GM18951 (cell line): ENCODE results near the gene RTN4RL2.

Experiments
- POLR2A ChIP-seq: IDR thresholded peaks from 4 replicates; pipeline ENCODE4 v1.6.1; 2011; ENCODE audit warnings: mild to moderate bottlenecking; ENCODE audit not compliant: insufficient read length, insufficient read depth; ENCODE audit errors: extremely low read depth
- in situ Hi-C: fragments of 300-500 bp; cut with MboI; formaldehyde crosslinking; loops from one replicate; pipeline ENCODE4 v1.12.0; 2022; ENCODE audit warnings: low sequenced_read_pairs, mixed read lengths, inconsistent platforms; ENCODE audit not compliant: unreplicated experiment

RTN4RL2 gene

DNA sequence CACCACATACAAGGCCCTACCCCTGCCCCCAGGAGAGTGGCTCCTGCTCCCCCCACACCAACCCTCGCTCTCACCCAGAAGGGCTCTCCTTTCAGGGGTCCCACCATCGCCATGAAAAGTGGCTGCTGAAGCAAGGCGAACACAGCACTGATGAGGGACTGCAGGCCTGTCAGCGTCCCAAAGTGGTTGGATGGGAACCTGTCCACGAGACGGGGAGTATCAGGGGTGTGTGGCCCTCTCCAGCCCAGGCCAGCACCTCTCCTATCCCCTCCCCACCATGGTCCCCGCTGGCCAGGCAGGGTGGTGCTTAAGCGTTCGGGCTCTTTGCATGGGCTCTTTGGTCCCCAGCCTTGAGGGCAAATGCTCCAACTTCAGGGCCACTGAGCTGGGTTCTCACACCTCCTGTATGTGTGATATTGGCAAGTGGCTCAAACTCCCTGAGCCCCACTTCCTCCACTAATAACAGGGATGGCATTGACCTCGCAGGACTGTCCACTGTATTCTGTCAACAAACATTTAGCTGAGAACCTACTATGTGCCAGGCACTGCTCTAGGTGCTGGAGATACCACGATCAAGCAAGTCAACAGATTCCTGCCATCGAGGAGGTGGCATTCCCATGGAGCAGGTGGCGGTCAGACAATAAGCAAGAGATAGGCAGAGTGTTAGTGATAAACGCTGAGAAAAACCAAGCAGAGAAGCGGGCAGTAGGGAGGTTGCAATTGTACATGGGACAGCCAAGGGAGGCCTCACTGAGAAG, 26.9 kb downstream of the RTN4RL2 start:
- no peak for TF ChIP-seq POLR2A
- in situ Hi-C loops: no loop called here

DNA sequence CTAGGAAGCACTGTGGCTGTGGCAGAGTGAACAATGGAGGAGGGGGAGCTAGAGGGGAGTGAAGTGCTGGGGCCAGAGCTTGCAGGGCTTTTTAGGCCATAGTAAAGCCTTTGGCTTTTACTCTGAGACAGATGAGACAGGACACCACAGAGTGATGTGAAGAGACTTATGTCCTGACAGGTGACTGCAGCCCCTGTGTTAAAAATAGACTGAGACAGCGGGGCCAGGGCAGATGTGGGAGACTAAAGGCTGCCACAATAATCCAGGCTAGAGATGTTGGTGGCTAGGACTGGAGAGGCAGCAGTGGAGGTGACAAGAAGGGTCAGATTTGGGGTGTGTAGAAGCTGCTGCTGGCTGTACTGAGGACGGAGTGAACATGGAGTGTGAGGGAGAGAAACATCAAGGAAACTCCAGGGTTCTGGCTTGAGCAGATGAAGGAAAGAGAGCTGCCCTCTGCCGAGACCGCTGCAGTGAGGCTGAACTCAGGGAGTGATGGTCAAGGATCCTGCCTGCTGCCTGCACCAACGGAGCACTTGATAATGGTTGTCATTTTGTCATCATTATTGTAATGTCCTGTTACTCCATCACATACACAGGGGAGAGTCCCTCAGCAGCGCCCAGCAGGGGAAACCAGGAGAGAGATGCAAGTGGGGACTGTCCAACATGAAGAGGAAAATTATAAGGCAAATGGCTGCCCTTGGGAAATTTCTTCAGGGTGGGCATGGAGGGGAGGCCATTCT, 27.8 kb downstream of the RTN4RL2 start:
- TF ChIP-seq POLR2A: no peak
- in situ Hi-C loops: no loop called here

- in situ Hi-C loops: loop anchor here (5.0 kb wide), 1 partner anchor 37 kb away; no protein-coding TSS in a partner anchor
- no peak for TF ChIP-seq POLR2A
Measured at GRCh38 chr11:57490456-57491248, 30.3 kb downstream of the RTN4RL2 start.

DNA sequence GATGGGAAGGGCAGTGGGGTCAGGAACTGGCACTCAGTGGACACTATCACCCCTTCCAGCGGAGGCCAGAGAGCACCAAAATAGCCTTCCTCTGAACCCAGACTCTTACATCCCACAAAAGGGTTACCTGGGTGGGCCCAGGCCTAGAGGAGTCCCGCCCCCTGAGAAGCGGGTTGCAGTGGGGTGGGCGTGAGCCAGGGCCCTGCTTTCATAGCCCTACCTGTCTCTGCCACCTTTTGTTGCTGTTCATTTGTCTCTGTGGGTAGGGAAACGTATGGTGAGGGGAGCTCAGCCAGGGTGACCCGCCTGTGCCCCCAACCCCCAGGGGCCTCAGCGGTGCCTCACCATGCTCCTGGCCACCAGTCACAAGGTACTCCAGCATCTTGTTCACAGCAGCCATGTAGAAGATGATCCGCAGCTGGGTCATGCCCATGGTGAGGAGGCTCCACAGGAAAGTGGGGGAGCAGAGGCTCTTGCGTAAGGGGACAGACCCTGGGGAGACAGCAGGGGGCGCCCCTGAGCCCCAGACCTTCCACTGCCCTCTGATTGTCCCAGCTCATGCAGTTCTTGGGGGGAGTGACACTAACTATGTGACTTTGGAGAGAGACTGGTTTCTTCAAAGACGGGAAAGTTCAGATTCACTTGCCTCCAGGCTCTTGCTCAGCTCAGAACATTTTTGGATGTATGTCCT, 31.2 kb downstream of the RTN4RL2 start:
- TF ChIP-seq POLR2A: no peak
- in situ Hi-C loops: loop anchor here (5.0 kb wide), 1 partner anchor 36 kb away; no protein-coding TSS in a partner anchor

GRCh38 chr11:57493507-57494503, 33.5 kb downstream of the RTN4RL2 start:
- in situ Hi-C loops: loop anchor here (5.0 kb wide), 1 partner anchor 33 kb away; no protein-coding TSS in a partner anchor
- TF ChIP-seq POLR2A: no peak

- no peak for TF ChIP-seq POLR2A
- in situ Hi-C loops: no loop called here
Measured at GRCh38 chr11:57496109-57496820, 35.9 kb downstream of the RTN4RL2 start.

DNA sequence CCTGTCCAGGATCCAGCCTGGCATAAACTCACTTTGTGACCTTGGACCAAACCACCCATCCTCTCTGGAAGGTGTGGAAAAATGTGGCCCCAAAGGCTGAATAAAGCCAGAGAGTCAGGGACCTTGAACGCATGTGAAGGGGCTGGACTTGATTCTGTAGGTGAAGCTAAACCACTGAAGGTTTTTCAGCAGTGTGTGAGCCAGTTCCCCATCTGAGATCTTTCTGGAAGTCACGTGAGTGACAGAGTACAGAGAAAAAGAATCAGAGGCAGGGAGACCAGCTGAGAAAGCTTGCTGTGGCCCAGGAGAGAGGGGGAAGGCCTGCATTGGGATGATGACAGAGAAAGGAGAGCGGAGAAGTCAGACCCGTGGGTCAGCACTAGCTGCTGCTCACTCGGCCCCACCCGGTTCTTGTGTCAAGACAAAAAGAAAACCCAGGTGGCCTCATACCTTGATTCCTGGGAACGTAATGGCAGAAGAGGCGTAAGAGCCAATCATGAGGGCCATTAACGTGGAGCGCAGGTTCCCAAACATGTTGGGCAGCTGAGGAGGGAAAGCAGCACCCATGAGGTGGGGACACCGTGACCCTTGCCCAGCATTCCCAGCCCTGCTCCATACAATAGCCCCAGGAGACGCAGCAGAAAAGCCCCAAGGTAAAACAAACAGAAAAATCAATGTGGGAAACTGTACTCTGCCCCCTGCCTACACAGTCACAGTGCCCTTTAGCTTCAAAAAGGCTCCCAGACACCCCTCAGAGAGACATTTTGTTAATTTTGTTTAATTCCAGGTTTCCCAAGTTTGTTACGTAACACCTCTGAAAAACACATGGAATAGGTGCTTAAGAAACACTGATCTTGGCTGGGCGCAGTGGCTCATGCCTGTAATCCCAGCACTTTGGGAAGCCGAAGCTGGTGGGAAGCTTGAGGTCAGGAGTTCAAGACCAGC, 37.2 kb downstream of the RTN4RL2 start:
- TF ChIP-seq POLR2A: no peak
- in situ Hi-C loops: no loop called here

DNA sequence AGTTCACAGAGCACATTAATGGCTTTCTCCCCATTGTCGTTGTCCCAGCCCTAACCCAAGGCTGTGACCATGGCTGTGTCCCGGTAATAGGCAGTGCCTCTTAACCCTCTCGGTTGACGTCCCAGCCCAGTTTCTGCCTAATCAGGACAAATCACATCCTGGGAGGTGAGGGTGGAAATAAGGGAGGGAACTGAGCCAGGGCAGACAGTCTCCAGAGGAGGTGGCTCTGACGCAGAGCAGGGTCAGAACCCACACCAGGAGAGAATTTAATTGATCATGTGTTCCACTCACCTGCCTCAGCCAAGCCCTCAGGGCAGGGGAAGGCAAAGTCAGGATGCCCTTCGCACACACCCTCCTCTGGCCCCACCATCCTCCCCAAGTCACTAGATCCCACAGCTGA, 38.2 kb downstream of the RTN4RL2 start:
- no peak for TF ChIP-seq POLR2A
- in situ Hi-C loops: no loop called here

- TF ChIP-seq POLR2A: no peak
- in situ Hi-C loops: no loop called here
Measured at GRCh38 chr11:57499413-57499982, 39.2 kb downstream of the RTN4RL2 start.

DNA sequence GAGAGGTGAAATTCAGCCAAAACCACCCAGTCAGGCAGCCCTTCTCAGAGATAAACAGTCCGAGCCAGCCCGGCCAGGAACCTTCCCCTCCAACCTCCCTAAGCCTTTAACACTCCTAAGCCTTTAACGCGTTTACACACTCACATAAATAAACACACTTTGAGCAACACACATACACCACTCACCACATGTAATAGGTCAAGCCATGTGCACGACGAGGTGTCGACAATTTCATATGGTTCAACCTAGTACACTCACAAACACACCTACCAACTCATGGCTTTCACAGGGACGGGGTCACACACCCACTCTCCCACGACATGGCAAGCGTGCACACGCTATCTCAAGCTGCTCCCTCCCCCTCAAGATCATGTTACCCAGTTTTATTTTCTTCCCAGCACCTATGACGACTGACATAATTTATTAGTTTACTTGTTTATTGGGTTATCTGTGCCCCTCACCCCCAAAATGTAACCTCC, 39.7 kb downstream of the RTN4RL2 start:
- TF ChIP-seq POLR2A: no peak
- in situ Hi-C loops: no loop called here
